ENCODE results near the gene NSMCE1.

- TF ChIP-seq CTCF (IDR thresholded peaks at IDR 0.05; ENCODE audit: insufficient read depth, low read length) (no peak), POLR2AphosphoS5 (IDR thresholded peaks at IDR 0.05; ENCODE audit: low read depth) (no peak), REST (IDR thresholded peaks at IDR 0.05; ENCODE audit: insufficient replicate concordance, low read depth) (no peak), GABPA (IDR thresholded peaks at IDR 0.05; ENCODE audit: low read depth) (no peak)
Measured at GRCh38 chr16:27244363-27244755, 24.2 kb downstream of the NSMCE1 start.
